AG10803 (cell line): ENCODE results near the gene H3-3A.
A peak's percentile ranks its signal among the peaks of the same experiment; 100 is the strongest.

Source experiments
- DNase-seq: peaks from one replicate; pipeline ENCODE4 v3.0.0; 2010; ENCODE audit warnings: low read depth
- H3K4me3 ChIP-seq: 2 replicates; pipeline ENCODE4 v1.5.1; 2011; ENCODE audit warnings: mild to moderate bottlenecking, low read length, control low read depth
- TF ChIP-seq, protein P1 (sequence below): conservative IDR thresholded peaks from 2 replicates; pipeline ENCODE4 v1.5.1; 2011; ENCODE audit warnings: mild to moderate bottlenecking, low read length, control low read depth, inconsistent platforms

The H3-3A gene

DNA sequence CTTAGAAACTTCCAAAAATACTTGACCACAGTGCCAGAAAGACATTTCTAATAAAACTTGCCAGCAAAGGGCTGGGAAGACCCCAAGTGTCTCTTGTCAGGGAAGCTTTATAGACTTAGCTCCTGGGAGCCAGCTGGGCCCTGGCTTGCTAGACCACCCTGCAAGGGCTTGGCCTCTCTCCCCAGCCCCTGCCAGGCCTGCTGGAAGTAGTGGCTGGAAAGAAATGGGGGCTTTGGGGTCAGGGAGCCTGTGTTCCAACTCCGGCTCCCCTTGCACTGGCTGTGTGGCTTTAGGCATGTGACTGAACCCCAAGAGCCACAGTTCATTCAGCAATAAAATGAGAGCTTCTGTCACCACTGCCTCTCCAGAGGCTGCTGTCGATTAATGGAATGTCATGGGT, 31.1 kb downstream of the H3-3A start:
- no peak overlapping the region for H3K4me3 ChIP-seq
- DNase-seq, result no peak
- TF ChIP-seq, protein P1, sequence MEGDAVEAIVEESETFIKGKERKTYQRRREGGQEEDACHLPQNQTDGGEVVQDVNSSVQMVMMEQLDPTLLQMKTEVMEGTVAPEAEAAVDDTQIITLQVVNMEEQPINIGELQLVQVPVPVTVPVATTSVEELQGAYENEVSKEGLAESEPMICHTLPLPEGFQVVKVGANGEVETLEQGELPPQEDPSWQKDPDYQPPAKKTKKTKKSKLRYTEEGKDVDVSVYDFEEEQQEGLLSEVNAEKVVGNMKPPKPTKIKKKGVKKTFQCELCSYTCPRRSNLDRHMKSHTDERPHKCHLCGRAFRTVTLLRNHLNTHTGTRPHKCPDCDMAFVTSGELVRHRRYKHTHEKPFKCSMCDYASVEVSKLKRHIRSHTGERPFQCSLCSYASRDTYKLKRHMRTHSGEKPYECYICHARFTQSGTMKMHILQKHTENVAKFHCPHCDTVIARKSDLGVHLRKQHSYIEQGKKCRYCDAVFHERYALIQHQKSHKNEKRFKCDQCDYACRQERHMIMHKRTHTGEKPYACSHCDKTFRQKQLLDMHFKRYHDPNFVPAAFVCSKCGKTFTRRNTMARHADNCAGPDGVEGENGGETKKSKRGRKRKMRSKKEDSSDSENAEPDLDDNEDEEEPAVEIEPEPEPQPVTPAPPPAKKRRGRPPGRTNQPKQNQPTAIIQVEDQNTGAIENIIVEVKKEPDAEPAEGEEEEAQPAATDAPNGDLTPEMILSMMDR, result no peak

DNA sequence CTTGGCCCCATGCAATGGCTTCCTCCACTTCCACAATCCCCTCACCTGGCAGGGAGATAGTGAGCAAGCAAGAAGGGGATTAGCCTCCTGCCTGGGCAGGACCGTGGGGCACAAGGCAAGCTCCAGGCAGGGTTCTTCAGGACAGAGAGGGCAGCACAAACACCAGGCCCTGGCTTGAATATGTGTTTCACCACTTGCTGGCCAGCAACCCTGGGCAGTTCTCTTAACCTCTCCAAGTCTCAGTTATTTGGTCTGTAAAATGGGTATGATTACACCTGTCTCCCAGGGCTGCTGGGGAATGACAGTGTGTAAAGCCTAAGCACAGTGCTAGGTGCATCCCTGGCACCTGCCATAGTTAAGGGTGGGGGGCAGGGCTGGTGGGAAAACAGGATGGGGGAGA, 31.9 kb downstream of the H3-3A start:
- H3K4me3 ChIP-seq, result no peak overlapping the region
- TF ChIP-seq, protein P1, result no peak
- no peak for DNase-seq

DNA sequence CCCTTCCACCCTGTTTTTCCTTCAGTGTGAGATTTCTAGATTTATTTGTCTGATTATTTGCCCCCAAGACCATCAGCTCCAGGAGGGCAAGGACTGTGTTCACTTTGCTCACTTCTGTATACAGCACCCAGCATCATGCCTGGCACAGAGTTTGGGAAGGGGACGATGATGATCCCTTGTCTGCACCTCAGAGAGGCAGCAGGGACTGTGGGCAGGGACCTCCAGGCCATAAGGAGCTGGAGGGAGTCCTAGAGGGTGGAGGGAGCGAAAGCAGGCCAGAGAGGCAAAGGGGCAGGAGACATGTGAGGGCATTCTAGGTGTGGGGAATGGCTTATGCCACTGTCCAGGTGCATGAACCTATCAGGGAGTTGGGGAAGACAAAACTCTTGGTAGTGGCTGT, 32.8 kb downstream of the H3-3A start:
- DNase-seq, result no peak
- TF ChIP-seq, protein P1, result no peak

DNA sequence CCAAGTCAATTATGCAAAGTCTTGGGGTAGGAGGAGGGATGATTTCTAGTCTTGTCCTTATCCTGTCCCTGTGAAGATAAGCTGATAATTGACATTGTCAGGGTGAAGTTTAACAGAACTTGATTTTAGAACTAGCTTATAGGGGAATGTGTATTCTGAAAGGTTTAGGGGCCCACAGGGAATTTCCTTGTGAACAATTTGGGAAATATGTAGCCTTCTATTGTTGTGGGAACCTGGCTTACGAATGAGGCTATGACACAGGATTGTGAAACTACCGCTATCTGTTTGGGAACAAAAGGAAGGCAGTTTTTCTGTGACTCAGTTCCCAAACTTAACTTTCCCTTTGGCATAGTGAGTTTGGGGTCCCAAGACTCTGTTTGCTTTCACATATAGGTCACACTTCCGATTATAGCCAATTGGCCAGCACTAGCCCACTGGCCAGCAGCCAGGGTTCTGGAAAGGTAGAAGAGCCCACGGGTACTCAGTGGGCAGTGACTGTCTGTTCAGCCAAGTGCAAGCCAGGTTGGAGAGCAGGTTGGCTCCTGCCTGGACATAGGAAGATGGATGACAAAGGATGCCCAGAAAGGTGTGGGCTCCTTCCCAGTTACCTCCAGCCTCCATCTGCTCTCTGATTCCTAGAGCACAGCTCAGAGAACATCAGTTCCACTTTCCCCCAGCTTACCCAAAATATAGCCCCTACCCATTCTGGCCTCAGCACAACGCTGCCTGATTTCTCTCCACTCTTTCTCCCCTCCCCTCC, 35.5 kb downstream of the H3-3A start:
- peak; percentile 86 for DNase-seq
- TF ChIP-seq, protein P1, result no peak
- H3K4me3 ChIP-seq, result no peak overlapping the region

More for the DNA sequence above, 32.8 kb downstream of the H3-3A start:
- H3K4me3 ChIP-seq, result no peak overlapping the region

DNA sequence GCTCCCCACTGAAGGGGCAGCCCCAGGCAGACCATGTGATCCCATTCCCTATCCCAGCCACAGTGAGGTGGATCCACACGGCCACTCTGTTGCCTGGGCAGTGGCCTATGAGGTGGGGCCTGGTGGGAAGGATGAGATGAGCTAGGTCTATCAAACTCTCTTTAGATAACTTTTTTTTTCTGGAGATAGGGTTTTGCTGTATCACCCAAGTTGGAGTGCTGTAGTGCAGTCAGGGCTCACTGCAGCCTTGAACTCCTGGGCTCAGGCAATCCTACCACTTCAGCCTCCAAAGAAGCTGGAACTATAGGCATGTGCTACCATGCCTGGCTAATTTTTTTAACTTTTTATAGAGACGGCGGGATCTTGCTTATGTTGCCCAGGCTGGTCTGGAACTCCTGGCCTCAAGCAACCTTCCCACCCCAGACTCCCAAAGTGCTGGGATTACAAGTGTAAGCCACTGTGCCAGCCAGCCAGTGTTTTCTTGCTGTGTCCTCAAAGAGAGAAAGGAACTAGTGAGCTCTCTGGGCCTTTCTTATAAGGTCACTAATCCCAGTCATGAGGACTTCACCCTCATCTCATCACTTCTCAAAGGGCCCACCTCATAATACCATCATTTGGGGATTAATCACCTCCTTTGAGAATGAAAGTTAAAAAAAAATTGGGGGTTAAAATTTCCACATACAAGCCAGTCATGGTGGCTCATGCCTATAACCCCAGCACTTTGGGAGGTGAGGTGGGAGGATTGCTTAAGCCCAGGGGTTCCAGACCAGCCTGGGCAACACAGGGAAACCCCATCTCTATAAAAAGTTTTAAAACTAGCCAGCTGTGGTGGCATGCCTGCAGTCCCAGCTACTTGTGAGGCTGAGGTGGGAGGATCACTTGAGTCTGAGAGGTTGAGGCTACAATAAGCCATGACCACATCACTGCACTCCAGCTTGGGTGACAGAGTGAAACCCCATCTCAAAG, 36.6 kb downstream of the H3-3A start:
- H3K4me3 ChIP-seq, result no peak overlapping the region
- TF ChIP-seq, protein P1, result no peak
- no peak for DNase-seq

DNA sequence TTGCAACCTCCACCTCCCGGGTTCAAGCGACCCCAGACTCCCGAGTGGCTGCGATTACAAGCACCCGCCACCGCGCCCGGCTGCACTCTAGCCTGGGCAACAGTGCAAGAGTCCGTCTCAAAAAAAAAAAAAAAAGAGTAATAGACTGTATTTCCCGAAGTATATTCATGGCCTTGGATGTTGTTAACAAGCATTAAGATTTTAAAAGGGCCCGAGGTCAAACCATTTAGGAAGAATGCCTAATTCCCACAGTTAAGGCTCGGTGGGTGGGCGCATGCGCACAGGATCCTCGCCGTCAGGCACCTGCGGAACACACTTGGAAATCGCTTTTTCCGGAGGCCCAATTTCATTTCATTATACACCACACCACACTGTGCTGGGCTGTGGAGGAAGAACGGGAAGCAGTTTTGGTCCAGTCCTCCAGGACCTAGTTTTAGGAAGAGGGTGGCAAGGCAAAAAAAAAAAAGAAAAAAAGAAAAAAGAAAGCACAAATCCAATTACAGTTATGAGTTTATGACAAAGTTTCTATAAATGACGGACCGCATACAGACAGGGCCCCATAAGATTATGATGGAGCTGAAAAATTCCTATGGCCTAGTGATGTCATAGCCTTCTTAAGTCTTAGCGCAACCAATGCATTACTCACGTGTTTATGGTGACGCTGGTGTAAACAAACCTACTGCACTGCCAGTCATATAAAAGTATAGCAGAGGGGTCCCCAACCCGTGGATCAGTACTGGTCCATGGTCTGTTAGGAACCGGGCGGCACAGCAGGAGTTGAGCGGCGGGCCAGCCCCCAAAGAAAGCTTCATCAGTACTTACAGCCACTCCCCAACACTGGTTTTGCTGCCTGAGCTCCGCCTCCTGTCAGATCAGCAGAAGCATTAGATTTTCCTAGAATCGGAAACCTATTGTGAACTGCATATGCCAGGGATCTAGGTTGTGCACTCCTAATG, 38.2 kb downstream of the H3-3A start:
- peak overlapping the region; percentile 47 for H3K4me3 ChIP-seq
- TF ChIP-seq, protein P1, result no peak
- DNase-seq, result peak; percentile 55
